K562 (cell line): ENCODE results near the gene DHCR7. TPM values are rescaled to one million over a fixed set of nuclear protein-coding genes. Genes with fewer than 3 reads are reported as not detected.
A peak's percentile ranks its signal among the peaks of the same experiment; 100 is the strongest.

ENCODE experiments used
- ESRRB ChIP-seq: fragments of 250-450 bp; sonication (Bioruptor Pico); IDR thresholded peaks from 2 replicates; pipeline ENCODE4 v1.5.0; 2020; ENCODE audit warnings: mild to moderate bottlenecking, moderate library complexity, borderline replicate concordance
- KDM4B ChIP-seq, 2 experiments: fragments of 450-650 bp in 1 of 2; sonication (generic) in 1 of 2; IDR thresholded peaks; 2 replicates each; pipeline ENCODE4 v1.6.1; 2016 to 2017; ENCODE audit warnings: borderline replicate concordance in 2 of 2, antibody characterized with exemption in 1 of 2, low read depth in 1 of 2, mild to moderate bottlenecking in 1 of 2
- MYBL2 ChIP-seq, 2 experiments: fragments of 450-650 bp in 1 of 2; sonication (generic) in 1 of 2; formaldehyde crosslinking in 1 of 2; IDR thresholded peaks; 2 replicates each; pipeline versions ENCODE4 v1.6.1 to v1.8.1; 2017 to 2022; ENCODE audit warnings: borderline replicate concordance in 1 of 2, inconsistent platforms in 1 of 2, low read depth in 1 of 2, mild to moderate bottlenecking in 1 of 2, missing genetic modification reagents in 1 of 2, moderate library complexity in 1 of 2
- RFX7 ChIP-seq: fragments of 250-450 bp; sonication (Bioruptor Pico); IDR thresholded peaks from 2 replicates; pipeline ENCODE4 v1.5.1; 2021; ENCODE audit warnings: mild to moderate bottlenecking
- SIRT6 ChIP-seq: IDR thresholded peaks from one replicate; pipeline ENCODE4 v1.6.1; 2012; ENCODE audit warnings: low read depth, mild to moderate bottlenecking, control low read depth, inconsistent platforms, low read length, moderate library complexity
- SREBF1 ChIP-seq: fragments of 150-350 bp; IDR thresholded peaks from 2 replicates; pipeline ENCODE4 v1.6.1; 2014; ENCODE audit warnings: antibody characterized with exemption, low read depth, low read length, borderline replicate concordance
- SUPT5H ChIP-seq: fragments of 450-650 bp; IDR thresholded peaks from 2 replicates; pipeline ENCODE4 v1.6.1; 2016
- ZBTB1 ChIP-seq: sonication (generic); formaldehyde crosslinking; IDR thresholded peaks from 2 replicates; pipeline ENCODE4 v1.8.1; 2023; ENCODE audit warnings: missing genetic modification reagents, low read depth, mild to moderate bottlenecking, borderline replicate concordance
- ZNF143 ChIP-seq: sonication (generic); formaldehyde crosslinking; IDR thresholded peaks from 2 replicates; pipeline ENCODE4 v1.9.0; 2022; ENCODE audit warnings: mild to moderate bottlenecking, missing genetic modification reagents
- ZNF232 ChIP-seq: sonication (generic); formaldehyde crosslinking; IDR thresholded peaks from 2 replicates; pipeline ENCODE4 v1.8.0; 2022; ENCODE audit warnings: mild to moderate bottlenecking, missing genetic modification reagents
- ZNF354B ChIP-seq: fragments of 250-450 bp; sonication (Bioruptor Pico); IDR thresholded peaks from 2 replicates; pipeline ENCODE4 v1.4.0; 2020
- ZNF699 ChIP-seq: fragments of 250-450 bp; sonication (Bioruptor Pico); IDR thresholded peaks from 2 replicates; pipeline ENCODE4 v1.8.0; 2021; ENCODE audit warnings: mild to moderate bottlenecking, moderate library complexity; ENCODE audit not compliant: insufficient replicate concordance
- ZNF707 ChIP-seq: fragments of 250-450 bp; sonication (Bioruptor Pico); conservative IDR thresholded peaks from 2 replicates; pipeline ENCODE4 v1.8.0; 2022; ENCODE audit warnings: inconsistent platforms, mild to moderate bottlenecking, moderate library complexity
- polyA plus RNA-seq, 8 experiments: library from polyadenylated mRNA; depleted of rRNA in 4 of 8; stranded (reverse) in 5 of 8; unstranded in 3 of 8; fragments of >200 nt; fragmentation: Nextera tagmentation in 2 of 8; fragmentation: Illumina TruSeq in 1 of 8; extraction: Ambion mirVana in 2 of 8; extraction: Trizol in 1 of 8; gene quantifications; 2 replicates each; pipeline versions ENCODE4 v1.2.1 to v1.2.3, GENCODE V29; 2011 to 2014; ENCODE audit warnings: inconsistent platforms in 1 of 8, missing spikeins in 1 of 8
- total RNA-seq, 7 experiments: library from RNA; depleted of rRNA in 6 of 7; stranded (reverse); fragments of >200 nt in 6 of 7; fragmentation: Illumina TruSeq in 2 of 7; extraction: Trizol in 2 of 7; gene quantifications; 2 replicates each; pipeline versions ENCODE4 v1.2.1 to v1.2.3, GENCODE V29; 2011 to 2021; ENCODE audit warnings: low replicate concordance in 1 of 7
- TF ChIP-seq, protein P1 (sequence below): fragments of 450-650 bp; IDR thresholded peaks from one replicate; pipeline ENCODE4 v1.6.1; 2018; ENCODE audit warnings: mild to moderate bottlenecking, moderate library complexity; ENCODE audit not compliant: partially characterized antibody
- TF ChIP-seq, protein P2 (sequence below): IDR thresholded peaks from 2 replicates; pipeline ENCODE4 v1.6.1; 2012; ENCODE audit warnings: low read depth, low read length, improper control_type of control experiment, borderline replicate concordance
- TF ChIP-seq, protein P3 (sequence below): fragments of 250-450 bp; sonication (Bioruptor Pico); IDR thresholded peaks from 2 replicates; pipeline ENCODE4 v1.8.0; 2022; ENCODE audit warnings: moderate library complexity, mild to moderate bottlenecking, inconsistent platforms
- TF ChIP-seq, protein P4 (sequence below): IDR thresholded peaks from 2 replicates; pipeline ENCODE4 v1.6.1; 2011; ENCODE audit warnings: borderline replicate concordance, low read depth, mild to moderate bottlenecking, moderate library complexity, low read length; ENCODE audit not compliant: insufficient read depth, poor library complexity, severe bottlenecking
- TF ChIP-seq, protein P5 (sequence below): sonication (generic); formaldehyde crosslinking; IDR thresholded peaks from 2 replicates; pipeline ENCODE4 v1.8.1; 2023; ENCODE audit warnings: mild to moderate bottlenecking, missing genetic modification reagents

The DHCR7 gene
- total and polyA plus RNA-seq, 9 of the 15 experiments (the other 6 are each of a cell fraction or from before 2014, with no cell fraction given): 8.4 to 192 (median 82.4) TPM

DNA sequence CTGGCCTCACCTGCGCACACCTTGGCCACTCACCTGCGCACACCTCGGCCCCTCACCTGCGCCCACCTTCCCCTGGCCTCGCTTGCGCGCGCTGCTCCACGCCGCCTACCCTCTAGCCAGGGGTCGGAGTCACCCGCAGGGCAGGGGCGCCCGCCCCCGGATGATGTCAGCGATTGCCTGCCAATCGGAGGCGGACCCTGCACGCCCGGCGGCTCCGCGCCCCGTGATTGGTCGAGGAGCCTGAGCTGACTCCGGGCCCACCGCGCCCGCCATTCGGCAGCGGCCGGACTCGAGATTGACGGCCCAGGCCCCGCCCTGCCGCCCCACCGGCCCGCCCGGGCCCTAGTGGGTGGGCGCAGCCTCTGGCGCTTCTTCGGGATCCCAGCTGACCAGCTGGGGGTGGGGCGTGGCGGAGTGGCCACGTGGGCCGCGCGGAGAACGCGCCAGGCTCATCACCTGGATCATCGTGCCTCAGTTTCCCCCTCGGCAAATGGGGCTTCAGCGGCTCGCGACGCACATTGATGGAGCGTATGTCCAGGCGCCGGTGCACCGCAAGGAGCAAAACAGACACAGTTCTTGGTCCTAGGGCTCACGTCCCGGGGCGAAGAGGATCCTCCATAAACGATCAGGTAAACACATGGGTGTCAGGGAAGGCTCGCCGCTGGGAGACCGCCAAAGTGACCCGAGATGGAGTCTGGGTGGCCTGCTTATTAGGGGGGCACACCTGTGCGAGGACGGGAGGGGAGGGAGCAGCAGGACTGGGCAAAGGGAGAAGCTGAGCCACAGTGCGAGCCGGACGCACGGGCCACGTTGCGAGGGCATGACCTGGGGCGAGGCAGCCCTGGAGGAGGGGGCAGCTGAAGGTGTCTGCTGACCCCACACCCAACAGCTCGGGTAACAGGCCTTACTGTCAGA is at the start of gene DHCR7 (continued):
- TF ChIP-seq ZNF232 (0 out of 2 replicates have a peak, but pooled peaks have one; percentile 27), SREBF1 (peak; percentile 90), RFX7 (no peak), MYBL2 (IDR thresholded peaks at IDR 0.05; ENCODE audit: low read depth) (no peak), MYBL2 (CRISPR knock-in tag; IDR thresholded peaks at IDR 0.05; ENCODE audit: borderline replicate concordance) (no peak), ESRRB (no peak), SUPT5H (peak; percentile 78), ZNF143 (CRISPR knock-in tag) (no peak), SIRT6 (no peak), ZNF354B (CRISPR knock-in tag) (no peak), ZNF707 (CRISPR knock-in tag) (no peak), ZBTB1 (peak; percentile 34; the same call in 1 of the 2 replicates), ZNF699 (CRISPR knock-in tag) (no peak), KDM4B (IDR thresholded peaks at IDR 0.05; ENCODE audit: borderline replicate concordance in 2 of 2, low read depth in 1 of 2) (no peak)
- TF ChIP-seq, protein P1, sequence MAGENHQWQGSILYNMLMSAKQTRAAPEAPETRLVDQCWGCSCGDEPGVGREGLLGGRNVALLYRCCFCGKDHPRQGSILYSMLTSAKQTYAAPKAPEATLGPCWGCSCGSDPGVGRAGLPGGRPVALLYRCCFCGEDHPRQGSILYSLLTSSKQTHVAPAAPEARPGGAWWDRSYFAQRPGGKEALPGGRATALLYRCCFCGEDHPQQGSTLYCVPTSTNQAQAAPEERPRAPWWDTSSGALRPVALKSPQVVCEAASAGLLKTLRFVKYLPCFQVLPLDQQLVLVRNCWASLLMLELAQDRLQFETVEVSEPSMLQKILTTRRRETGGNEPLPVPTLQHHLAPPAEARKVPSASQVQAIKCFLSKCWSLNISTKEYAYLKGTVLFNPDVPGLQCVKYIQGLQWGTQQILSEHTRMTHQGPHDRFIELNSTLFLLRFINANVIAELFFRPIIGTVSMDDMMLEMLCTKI: no peak
- TF ChIP-seq, protein P2, sequence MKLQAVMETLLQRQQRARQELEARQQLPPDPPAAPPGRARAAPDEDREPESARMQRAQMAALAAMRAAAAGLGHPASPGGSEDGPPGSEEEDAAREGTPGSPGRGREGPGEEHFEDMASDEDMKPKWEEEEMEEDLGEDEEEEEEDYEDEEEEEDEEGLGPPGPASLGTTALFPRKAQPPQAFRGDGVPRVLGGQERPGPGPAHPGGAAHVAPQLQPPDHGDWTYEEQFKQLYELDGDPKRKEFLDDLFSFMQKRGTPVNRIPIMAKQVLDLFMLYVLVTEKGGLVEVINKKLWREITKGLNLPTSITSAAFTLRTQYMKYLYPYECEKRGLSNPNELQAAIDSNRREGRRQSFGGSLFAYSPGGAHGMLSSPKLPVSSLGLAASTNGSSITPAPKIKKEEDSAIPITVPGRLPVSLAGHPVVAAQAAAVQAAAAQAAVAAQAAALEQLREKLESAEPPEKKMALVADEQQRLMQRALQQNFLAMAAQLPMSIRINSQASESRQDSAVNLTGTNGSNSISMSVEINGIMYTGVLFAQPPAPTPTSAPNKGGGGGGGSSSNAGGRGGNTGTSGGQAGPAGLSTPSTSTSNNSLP: no peak
- TF ChIP-seq, protein P3, sequence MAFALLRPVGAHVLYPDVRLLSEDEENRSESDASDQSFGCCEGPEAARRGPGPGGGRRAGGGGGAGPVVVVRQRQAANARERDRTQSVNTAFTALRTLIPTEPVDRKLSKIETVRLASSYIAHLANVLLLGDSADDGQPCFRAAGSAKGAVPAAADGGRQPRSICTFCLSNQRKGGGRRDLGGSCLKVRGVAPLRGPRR (CRISPR knock-in tag): no peak
- TF ChIP-seq, protein P4, sequence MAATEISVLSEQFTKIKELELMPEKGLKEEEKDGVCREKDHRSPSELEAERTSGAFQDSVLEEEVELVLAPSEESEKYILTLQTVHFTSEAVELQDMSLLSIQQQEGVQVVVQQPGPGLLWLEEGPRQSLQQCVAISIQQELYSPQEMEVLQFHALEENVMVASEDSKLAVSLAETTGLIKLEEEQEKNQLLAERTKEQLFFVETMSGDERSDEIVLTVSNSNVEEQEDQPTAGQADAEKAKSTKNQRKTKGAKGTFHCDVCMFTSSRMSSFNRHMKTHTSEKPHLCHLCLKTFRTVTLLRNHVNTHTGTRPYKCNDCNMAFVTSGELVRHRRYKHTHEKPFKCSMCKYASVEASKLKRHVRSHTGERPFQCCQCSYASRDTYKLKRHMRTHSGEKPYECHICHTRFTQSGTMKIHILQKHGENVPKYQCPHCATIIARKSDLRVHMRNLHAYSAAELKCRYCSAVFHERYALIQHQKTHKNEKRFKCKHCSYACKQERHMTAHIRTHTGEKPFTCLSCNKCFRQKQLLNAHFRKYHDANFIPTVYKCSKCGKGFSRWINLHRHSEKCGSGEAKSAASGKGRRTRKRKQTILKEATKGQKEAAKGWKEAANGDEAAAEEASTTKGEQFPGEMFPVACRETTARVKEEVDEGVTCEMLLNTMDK: no peak
- TF ChIP-seq, protein P5, sequence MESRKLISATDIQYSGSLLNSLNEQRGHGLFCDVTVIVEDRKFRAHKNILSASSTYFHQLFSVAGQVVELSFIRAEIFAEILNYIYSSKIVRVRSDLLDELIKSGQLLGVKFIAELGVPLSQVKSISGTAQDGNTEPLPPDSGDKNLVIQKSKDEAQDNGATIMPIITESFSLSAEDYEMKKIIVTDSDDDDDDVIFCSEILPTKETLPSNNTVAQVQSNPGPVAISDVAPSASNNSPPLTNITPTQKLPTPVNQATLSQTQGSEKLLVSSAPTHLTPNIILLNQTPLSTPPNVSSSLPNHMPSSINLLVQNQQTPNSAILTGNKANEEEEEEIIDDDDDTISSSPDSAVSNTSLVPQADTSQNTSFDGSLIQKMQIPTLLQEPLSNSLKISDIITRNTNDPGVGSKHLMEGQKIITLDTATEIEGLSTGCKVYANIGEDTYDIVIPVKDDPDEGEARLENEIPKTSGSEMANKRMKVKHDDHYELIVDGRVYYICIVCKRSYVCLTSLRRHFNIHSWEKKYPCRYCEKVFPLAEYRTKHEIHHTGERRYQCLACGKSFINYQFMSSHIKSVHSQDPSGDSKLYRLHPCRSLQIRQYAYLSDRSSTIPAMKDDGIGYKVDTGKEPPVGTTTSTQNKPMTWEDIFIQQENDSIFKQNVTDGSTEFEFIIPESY (CRISPR knock-in tag): no peak
